ENCODE measurements around the gene GTF2A1L. TPM values are rescaled to one million over a fixed set of nuclear protein-coding genes. Genes with fewer than 3 reads are reported as not detected.

Gene GTF2A1L
- polyA plus RNA-seq, 1 donor from 2014 or later, result 0.51 TPM

GRCh38 chr2:48725696-48726494 lies 108.2 kb downstream of the GTF2A1L start:
- H3K9ac ChIP-seq (ENCODE audit: low read length), result no peak overlapping the region
- peaks cover 7% of the 10 kb centered on the region for H3F3A ChIP-seq (ENCODE audit: insufficient read depth, low read length, poor library complexity, severe bottlenecking)
- no peaks in the 10 kb centered on the region for H3K9me3 ChIP-seq (ENCODE audit: low read length)
- H3K27me3 ChIP-seq (ENCODE audit: insufficient read depth, low read depth, low read length), result no peaks in the 10 kb centered on the region
- H3K36me3 ChIP-seq (ENCODE audit: insufficient read depth, low read length), result no peaks in the 10 kb centered on the region
- no peak overlapping the region for H3K27ac ChIP-seq (ENCODE audit: low read length)
- no peaks in the 10 kb centered on the region for H3K9me2 ChIP-seq (ENCODE audit: insufficient read depth, low read length)
- no peaks in the 10 kb centered on the region for H4K20me1 ChIP-seq (ENCODE audit: insufficient read depth)
- no peak for TF ChIP-seq RAD21 (conservative IDR thresholded peaks at IDR 0.05)
- no peak for TF ChIP-seq POLR2AphosphoS5 (IDR thresholded peaks at IDR 0.05)
- no peak for TF ChIP-seq SMC3 (conservative IDR thresholded peaks at IDR 0.05; ENCODE audit: poor library complexity)
- TF ChIP-seq EZH2 (IDR thresholded peaks at IDR 0.05; ENCODE audit: borderline replicate concordance, insufficient read depth, low read length, poor library complexity, severe bottlenecking), result no peak
- TF ChIP-seq, protein P1, sequence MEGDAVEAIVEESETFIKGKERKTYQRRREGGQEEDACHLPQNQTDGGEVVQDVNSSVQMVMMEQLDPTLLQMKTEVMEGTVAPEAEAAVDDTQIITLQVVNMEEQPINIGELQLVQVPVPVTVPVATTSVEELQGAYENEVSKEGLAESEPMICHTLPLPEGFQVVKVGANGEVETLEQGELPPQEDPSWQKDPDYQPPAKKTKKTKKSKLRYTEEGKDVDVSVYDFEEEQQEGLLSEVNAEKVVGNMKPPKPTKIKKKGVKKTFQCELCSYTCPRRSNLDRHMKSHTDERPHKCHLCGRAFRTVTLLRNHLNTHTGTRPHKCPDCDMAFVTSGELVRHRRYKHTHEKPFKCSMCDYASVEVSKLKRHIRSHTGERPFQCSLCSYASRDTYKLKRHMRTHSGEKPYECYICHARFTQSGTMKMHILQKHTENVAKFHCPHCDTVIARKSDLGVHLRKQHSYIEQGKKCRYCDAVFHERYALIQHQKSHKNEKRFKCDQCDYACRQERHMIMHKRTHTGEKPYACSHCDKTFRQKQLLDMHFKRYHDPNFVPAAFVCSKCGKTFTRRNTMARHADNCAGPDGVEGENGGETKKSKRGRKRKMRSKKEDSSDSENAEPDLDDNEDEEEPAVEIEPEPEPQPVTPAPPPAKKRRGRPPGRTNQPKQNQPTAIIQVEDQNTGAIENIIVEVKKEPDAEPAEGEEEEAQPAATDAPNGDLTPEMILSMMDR (IDR thresholded peaks at IDR 0.05; ENCODE audit: poor library complexity, severe bottlenecking), result no peak
- no peak for TF ChIP-seq MXI1 (conservative IDR thresholded peaks at IDR 0.05; ENCODE audit: poor library complexity, severe bottlenecking)
- no peak for TF ChIP-seq EP300 (conservative IDR thresholded peaks at IDR 0.05; ENCODE audit: poor library complexity, severe bottlenecking)
- TF ChIP-seq TAF1 (IDR thresholded peaks at IDR 0.05; ENCODE audit: low read depth), result no peak
- TF ChIP-seq, protein P2, sequence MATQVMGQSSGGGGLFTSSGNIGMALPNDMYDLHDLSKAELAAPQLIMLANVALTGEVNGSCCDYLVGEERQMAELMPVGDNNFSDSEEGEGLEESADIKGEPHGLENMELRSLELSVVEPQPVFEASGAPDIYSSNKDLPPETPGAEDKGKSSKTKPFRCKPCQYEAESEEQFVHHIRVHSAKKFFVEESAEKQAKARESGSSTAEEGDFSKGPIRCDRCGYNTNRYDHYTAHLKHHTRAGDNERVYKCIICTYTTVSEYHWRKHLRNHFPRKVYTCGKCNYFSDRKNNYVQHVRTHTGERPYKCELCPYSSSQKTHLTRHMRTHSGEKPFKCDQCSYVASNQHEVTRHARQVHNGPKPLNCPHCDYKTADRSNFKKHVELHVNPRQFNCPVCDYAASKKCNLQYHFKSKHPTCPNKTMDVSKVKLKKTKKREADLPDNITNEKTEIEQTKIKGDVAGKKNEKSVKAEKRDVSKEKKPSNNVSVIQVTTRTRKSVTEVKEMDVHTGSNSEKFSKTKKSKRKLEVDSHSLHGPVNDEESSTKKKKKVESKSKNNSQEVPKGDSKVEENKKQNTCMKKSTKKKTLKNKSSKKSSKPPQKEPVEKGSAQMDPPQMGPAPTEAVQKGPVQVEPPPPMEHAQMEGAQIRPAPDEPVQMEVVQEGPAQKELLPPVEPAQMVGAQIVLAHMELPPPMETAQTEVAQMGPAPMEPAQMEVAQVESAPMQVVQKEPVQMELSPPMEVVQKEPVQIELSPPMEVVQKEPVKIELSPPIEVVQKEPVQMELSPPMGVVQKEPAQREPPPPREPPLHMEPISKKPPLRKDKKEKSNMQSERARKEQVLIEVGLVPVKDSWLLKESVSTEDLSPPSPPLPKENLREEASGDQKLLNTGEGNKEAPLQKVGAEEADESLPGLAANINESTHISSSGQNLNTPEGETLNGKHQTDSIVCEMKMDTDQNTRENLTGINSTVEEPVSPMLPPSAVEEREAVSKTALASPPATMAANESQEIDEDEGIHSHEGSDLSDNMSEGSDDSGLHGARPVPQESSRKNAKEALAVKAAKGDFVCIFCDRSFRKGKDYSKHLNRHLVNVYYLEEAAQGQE (IDR thresholded peaks at IDR 0.05; ENCODE audit: borderline replicate concordance), result no peak
- H3K4me2 ChIP-seq (ENCODE audit: low read length), result no peak overlapping the region
- no peak overlapping the region for H3K4me3 ChIP-seq (ENCODE audit: low read length)
- no peaks in the 10 kb centered on the region for H3K79me2 ChIP-seq (replicated peaks; ENCODE audit: insufficient read depth, low read length)
- no peak overlapping the region for H2AFZ ChIP-seq (ENCODE audit: low read depth, low read length)

DNA sequence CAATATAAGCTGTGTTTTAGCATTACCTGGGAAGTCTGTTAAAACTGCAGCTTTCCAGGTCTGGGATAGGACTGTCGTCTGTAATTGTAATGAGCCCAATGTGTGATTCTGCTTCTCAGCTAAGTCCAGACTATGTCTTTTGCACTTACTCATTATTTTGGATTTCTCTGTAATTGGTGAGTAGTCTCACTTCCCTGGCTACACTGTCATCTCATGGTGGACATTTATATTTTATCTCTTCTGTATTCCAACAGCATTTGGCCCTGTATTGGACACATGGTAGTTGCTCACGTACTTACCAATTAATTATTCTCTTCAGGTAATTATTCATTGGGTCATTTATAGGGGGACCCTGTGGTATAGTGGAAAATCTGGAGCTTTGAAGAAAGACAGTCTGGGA lies 109.9 kb downstream of the GTF2A1L start:
- H3K79me2 ChIP-seq (replicated peaks; ENCODE audit: insufficient read depth, low read length), result no peaks in the 10 kb centered on the region
- H2AFZ ChIP-seq (ENCODE audit: low read depth, low read length), result no peak overlapping the region
- no peak overlapping the region for H3K4me3 ChIP-seq (ENCODE audit: low read length)
- H3K9me2 ChIP-seq (ENCODE audit: insufficient read depth, low read length), result no peaks in the 10 kb centered on the region
- H3K36me3 ChIP-seq (ENCODE audit: insufficient read depth, low read length), result no peaks in the 10 kb centered on the region
- no peaks in the 10 kb centered on the region for H3K9me3 ChIP-seq (ENCODE audit: low read length)
- H4K20me1 ChIP-seq (ENCODE audit: insufficient read depth), result no peaks in the 10 kb centered on the region
- H3F3A ChIP-seq (ENCODE audit: insufficient read depth, low read length, poor library complexity, severe bottlenecking), result peaks cover 7% of the 10 kb centered on the region
- H3K27ac ChIP-seq (ENCODE audit: low read length), result no peak overlapping the region
- peak; percentile 61 for TF ChIP-seq RAD21 (conservative IDR thresholded peaks at IDR 0.05)
- no peak for TF ChIP-seq TAF1 (IDR thresholded peaks at IDR 0.05; ENCODE audit: low read depth)
- peak; percentile 53 for TF ChIP-seq SMC3 (conservative IDR thresholded peaks at IDR 0.05; ENCODE audit: poor library complexity)
- no peak for TF ChIP-seq POLR2AphosphoS5 (IDR thresholded peaks at IDR 0.05)
- TF ChIP-seq EZH2 (IDR thresholded peaks at IDR 0.05; ENCODE audit: borderline replicate concordance, insufficient read depth, low read length, poor library complexity, severe bottlenecking), result no peak
- TF ChIP-seq, protein P1 (IDR thresholded peaks at IDR 0.05; ENCODE audit: poor library complexity, severe bottlenecking), result peak; percentile 57
- no peak overlapping the region for H3K9ac ChIP-seq (ENCODE audit: low read length)
- H3K4me2 ChIP-seq (ENCODE audit: low read length), result no peak overlapping the region
- no peaks in the 10 kb centered on the region for H3K27me3 ChIP-seq (ENCODE audit: insufficient read depth, low read depth, low read length)
